Measurements from ENCODE around the gene RNF208. TPM values are rescaled to one million over a fixed set of nuclear protein-coding genes. Genes with fewer than 3 reads are reported as not detected.

Gene RNF208
- total RNA-seq, 3 donors from 2014 or later, result 1.5 to 2.9 (median 1.8) TPM

DNA sequence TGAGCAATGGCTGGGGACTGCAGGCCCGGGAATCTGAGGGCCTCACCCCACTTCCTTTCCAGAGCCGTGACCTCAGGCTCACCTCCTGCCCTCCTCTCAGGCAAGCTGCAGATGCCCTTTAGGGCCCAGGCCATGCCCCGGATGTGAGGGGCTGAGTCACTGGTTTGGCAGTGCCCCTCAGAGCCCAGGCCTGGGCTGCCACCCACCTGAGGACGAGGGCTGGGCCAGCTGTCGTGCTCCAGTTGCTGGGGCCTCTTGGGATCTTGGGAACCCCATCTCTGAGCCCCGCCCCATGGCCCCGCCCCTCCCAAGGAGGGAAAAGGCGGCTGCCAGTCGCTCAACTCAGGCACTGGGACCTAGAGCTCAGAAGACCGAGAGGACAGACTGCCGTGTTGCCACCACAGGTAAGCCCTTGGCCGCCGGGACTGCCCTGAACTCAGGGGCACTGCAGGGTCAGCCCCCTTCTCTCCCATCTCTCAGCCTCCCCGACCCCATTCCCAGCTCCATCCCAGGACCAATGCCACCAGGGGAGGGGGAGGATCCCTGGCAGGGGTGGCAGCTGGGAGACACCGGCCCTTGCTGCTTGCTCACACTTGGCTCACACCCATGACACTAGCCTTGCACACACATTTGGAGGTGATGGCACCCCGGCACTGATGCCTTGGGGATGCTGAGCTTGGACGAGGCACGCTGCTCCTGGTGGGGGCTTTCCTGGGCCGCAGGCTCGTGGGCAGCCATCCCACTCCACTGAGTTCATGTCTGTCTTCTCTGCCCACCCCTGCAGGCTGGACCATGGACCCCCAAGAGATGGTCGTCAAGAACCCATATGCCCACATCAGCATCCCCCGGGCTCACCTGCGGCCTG, 3.0 kb upstream of the RNF208 start, which contains the start of gene CYSRT1:
CYSRT1 (plus strand) TSS at position 345 of the 865 bp plus-strand sequence; CDS start at position 793, 448 bp downstream.
- intact Hi-C loops (cut with DNase I; ENCODE audit: low total_unique reads), result loop anchor here (5.0 kb wide), 1 partner anchor 93 kb away; no protein-coding TSS in a partner anchor
- no peaks in the 10 kb centered on the region for H3K9me3 ChIP-seq
- H3K36me3 ChIP-seq, result no peaks in the 10 kb centered on the region

DNA sequence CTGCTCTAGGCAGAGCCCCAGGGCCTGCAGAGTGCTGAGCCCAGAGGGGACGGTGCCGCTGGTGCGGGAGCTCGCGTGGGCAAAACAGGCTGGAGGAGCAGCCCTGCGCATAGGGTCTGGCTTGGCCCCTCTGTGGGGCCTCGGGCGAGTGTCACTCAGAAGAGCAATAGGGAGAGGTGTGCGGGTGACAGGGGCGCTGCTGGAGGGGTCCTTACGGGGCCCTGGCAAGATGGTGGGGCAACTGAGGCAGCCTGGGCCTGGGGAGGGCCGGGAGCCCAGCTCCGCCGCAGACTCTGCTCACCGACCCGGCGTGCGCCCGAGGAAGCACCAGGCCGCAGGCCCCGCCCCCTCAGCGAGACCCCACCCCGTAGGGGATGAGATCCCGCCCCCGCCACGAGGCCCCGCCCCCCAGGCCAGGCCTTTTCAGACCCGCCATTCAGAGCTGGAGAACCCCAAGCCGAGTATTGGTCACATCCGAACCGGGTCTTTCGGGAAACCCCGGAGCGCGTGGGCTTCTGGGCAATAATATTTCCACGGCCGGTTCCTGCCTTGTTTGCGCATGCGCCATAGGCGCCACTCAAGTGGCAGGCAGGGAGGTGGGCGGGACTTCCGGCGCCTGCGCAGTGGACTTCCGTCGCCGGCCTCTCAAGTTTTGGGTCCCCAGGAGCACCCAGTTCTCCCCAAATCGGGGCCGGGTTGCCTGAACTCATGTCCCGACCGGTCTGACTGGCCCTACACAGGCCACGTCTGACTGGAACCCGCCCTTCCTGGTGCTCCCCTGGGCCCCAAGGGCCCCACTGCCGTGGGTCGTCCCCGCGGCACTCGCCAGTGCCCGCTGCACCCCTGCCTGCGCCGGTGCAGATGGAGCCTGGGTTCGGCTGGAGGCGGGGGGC, 1.3 kb upstream of the RNF208 start:
- peak; percentile 97 to 98 for DNase-seq (ENCODE audit: low spot score in 2 of 2)
- Histone ChIP-seq H3K36me3 (no peaks in the 10 kb centered on the region), H3K27me3 (peaks cover 0 to 3% of the 10 kb centered on the region in 2 donors), H3K4me3 (peak overlapping the region; percentile 70 to 85 (median 77)), H3K27ac (peak overlapping the region; percentile 92 to 97), H3K9me3 (no peaks in the 10 kb centered on the region), H3K4me1 (peaks cover 7 to 15% of the 10 kb centered on the region in 2 donors)
- intact Hi-C loops (cut with DNase I; ENCODE audit: low total_unique reads), result no loop called here
- TF ChIP-seq, protein P1, sequence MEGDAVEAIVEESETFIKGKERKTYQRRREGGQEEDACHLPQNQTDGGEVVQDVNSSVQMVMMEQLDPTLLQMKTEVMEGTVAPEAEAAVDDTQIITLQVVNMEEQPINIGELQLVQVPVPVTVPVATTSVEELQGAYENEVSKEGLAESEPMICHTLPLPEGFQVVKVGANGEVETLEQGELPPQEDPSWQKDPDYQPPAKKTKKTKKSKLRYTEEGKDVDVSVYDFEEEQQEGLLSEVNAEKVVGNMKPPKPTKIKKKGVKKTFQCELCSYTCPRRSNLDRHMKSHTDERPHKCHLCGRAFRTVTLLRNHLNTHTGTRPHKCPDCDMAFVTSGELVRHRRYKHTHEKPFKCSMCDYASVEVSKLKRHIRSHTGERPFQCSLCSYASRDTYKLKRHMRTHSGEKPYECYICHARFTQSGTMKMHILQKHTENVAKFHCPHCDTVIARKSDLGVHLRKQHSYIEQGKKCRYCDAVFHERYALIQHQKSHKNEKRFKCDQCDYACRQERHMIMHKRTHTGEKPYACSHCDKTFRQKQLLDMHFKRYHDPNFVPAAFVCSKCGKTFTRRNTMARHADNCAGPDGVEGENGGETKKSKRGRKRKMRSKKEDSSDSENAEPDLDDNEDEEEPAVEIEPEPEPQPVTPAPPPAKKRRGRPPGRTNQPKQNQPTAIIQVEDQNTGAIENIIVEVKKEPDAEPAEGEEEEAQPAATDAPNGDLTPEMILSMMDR (IDR thresholded peaks at IDR 0.05), result no peak
- TF ChIP-seq POLR2A (IDR thresholded peaks at IDR 0.05), result peak; percentile 39
- no peak for TF ChIP-seq POLR2AphosphoS5 (IDR thresholded peaks at IDR 0.05)

More for the DNA sequence above, 3.0 kb upstream of the RNF208 start, which contains the start of gene CYSRT1:
- no peak for TF ChIP-seq POLR2A (IDR thresholded peaks at IDR 0.05)
- no peak for TF ChIP-seq POLR2AphosphoS5 (IDR thresholded peaks at IDR 0.05)
- TF ChIP-seq, protein P1 (IDR thresholded peaks at IDR 0.05), result no peak
- Histone ChIP-seq H3K4me3 (peak within 1 kb of the TSS; percentile 70 to 85 (median 77)), H3K27me3 (peaks cover 4 to 21% of the 10 kb centered on the region in 2 donors), H3K4me1 (peaks cover 7% of the 10 kb centered on the region in 2 donors), H3K27ac (peak within 1 kb of the TSS; percentile 92 to 97)
- no peak for DNase-seq (ENCODE audit: low spot score in 2 of 2)

DNA sequence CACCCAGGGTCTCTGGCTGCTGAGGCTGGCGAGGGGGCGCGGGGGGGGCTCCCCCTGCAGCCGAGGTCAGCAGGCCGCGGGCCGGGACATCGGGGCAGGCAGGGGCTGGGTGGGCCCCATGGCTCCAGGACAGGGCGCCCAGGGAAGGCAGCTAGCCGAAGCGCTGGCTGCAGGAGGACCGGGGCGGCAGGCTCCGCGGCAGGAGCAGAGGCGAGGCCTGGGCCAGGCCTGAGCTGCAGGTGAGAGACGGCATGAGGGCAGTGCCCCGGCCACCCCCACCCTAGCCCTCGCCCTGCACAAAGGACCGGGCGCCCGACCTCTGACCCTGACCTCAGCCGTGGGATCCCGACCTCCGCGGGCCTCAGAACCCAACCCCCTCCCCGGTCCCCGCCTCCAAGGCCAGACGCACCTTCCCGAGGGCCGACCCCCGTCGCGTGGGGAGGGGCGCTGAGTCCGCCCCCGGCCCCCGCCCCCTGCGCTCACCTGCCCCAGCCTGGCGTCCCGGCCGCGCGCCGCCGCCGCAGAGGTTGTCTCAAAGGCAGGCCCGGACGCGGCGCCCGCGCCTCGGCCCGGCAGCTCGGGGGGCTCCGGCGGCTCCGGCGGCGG, 431 bp downstream of the RNF208 start:
- TF ChIP-seq, protein P1 (IDR thresholded peaks at IDR 0.05), result no peak
- TF ChIP-seq POLR2AphosphoS5 (IDR thresholded peaks at IDR 0.05) (no peak), POLR2A (IDR thresholded peaks at IDR 0.05) (no peak)
- Histone ChIP-seq H3K27me3 (no peaks in the 10 kb centered on the region), H3K4me3 (peak overlapping the region; percentile 35 to 85 (median 77)), H3K4me1 (peaks cover 7 to 27% of the 10 kb centered on the region in 2 donors), H3K27ac (peak overlapping the region in 1 of 2 donors; percentile 54), H3K9me3 (no peaks in the 10 kb centered on the region), H3K36me3 (no peaks in the 10 kb centered on the region)
- no peak for DNase-seq (ENCODE audit: low spot score in 2 of 2)
- intact Hi-C loops (cut with DNase I; ENCODE audit: low total_unique reads), result no loop called here

DNA sequence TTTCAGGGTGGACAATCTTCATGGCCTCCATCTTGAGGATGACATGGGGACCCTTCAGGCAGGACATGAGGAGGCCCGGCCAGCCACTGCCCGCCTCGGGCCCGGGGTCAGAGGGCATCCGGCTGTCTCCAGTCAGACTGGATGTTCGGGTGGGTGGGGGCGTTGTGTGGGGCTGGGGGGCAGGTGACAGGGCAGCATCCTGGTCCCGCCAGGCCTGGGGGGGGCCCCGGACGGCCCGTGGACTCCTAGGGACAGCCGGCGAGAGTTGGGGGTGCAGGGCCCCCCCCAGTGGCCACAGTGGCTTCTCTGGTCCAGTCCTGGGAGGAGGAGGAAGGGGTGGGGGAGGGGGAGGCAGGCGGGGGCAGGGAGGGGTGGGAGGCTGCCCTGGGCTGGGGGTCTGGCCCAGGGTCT, 940 bp downstream of the RNF208 start:
- intact Hi-C loops (cut with DNase I; ENCODE audit: low total_unique reads), result no loop called here
- H3K36me3 ChIP-seq, result no peaks in the 10 kb centered on the region
- no peak overlapping the region for H3K27ac ChIP-seq
- no peaks in the 10 kb centered on the region for H3K9me3 ChIP-seq
- TF ChIP-seq POLR2A (IDR thresholded peaks at IDR 0.05) (no peak), POLR2AphosphoS5 (IDR thresholded peaks at IDR 0.05) (no peak)
- H3K4me3 ChIP-seq, result peak overlapping the region; percentile 35 to 85 (median 77)
- H3K27me3 ChIP-seq, result no peaks in the 10 kb centered on the region
- H3K4me1 ChIP-seq, result peaks cover 7 to 25% of the 10 kb centered on the region in 2 donors
- DNase-seq (ENCODE audit: low spot score in 2 of 2), result no peak

Measured in breast epithelium (tissue), 4 donors.